ENCODE results near the gene PTH2R. TPM values are rescaled to one million over a fixed set of nuclear protein-coding genes. Genes with fewer than 3 reads are reported as not detected.

Gene PTH2R
- total RNA-seq, 1 experiment from 2014 or later, result 0.10 TPM

GRCh38 chr2:208463721-208464120, 57.1 kb downstream of the PTH2R start:
- POLR2A ChIA-PET, result no interaction called here
- no peaks in the 10 kb centered on the region for H3K36me3 ChIP-seq (ENCODE audit: control insufficient read depth, insufficient read depth, low read length)
- no peak for TF ChIP-seq POLR2AphosphoS5 (IDR thresholded peaks at IDR 0.05; ENCODE audit: low read depth, low read length)
- no peak for TF ChIP-seq REST (IDR thresholded peaks at IDR 0.05; ENCODE audit: insufficient read depth in 1 of 2, low read depth in 2 of 2, low read length in 1 of 2)
- TF ChIP-seq SIN3A (IDR thresholded peaks at IDR 0.05; ENCODE audit: borderline replicate concordance, insufficient read depth, low read depth, low read length), result no peak
- no peak for TF ChIP-seq TCF7L2 (IDR thresholded peaks at IDR 0.05; ENCODE audit: low read depth, low read length)
- TF ChIP-seq CTCF (IDR thresholded peaks at IDR 0.05), result no peak
- intact Hi-C loops (cut with micrococcal nuclease; ENCODE audit: unreplicated experiment), result no loop called here
- H3K9me3 ChIP-seq (ENCODE audit: control insufficient read depth, insufficient read depth, low read depth, low read length), result no peaks in the 10 kb centered on the region
- no peak for ATAC-seq
- no peaks in the 10 kb centered on the region for H3K4me1 ChIP-seq (ENCODE audit: control insufficient read depth, insufficient read depth, low read length)
- in situ Hi-C loops (cut with HindIII; ENCODE audit: low pct_unique_long_range_greater_than_20kb, low sequenced_read_pairs), result no loop called here
- no peak overlapping the region for H3K4me3 ChIP-seq (ENCODE audit: low read depth in 2 of 2, low read length in 2 of 2)
- DNase-seq (ENCODE audit: low read depth, low spot score), result no peak
- no TSS peak for BruUV-seq (replicated peaks)
- H3K27ac ChIP-seq (ENCODE audit: low read length), result no peak overlapping the region
- H3K27me3 ChIP-seq (ENCODE audit: control insufficient read depth, insufficient read depth, low read length), result no peaks in the 10 kb centered on the region; the same call in 1 of the 2 replicates
- CTCF ChIA-PET, result no interaction called here

GRCh38 chr2:208464205-208464604, 57.6 kb downstream of the PTH2R start:
- Histone ChIP-seq H3K27ac (ENCODE audit: low read length) (no peak overlapping the region), H3K9me3 (ENCODE audit: control insufficient read depth, insufficient read depth, low read depth, low read length) (no peaks in the 10 kb centered on the region), H3K27me3 (ENCODE audit: control insufficient read depth, insufficient read depth, low read length) (no peaks in the 10 kb centered on the region; the same call in 1 of the 2 replicates), H3K4me1 (ENCODE audit: control insufficient read depth, insufficient read depth, low read length) (no peaks in the 10 kb centered on the region), H3K4me3 (ENCODE audit: low read depth in 2 of 2, low read length in 2 of 2) (no peak overlapping the region), H3K36me3 (ENCODE audit: control insufficient read depth, insufficient read depth, low read length) (no peaks in the 10 kb centered on the region)
- TF ChIP-seq SIN3A (IDR thresholded peaks at IDR 0.05; ENCODE audit: borderline replicate concordance, insufficient read depth, low read depth, low read length) (no peak), TCF7L2 (IDR thresholded peaks at IDR 0.05; ENCODE audit: low read depth, low read length) (no peak), CTCF (IDR thresholded peaks at IDR 0.05) (no peak), POLR2AphosphoS5 (IDR thresholded peaks at IDR 0.05; ENCODE audit: low read depth, low read length) (no peak), REST (IDR thresholded peaks at IDR 0.05; ENCODE audit: insufficient read depth in 1 of 2, low read depth in 2 of 2, low read length in 1 of 2) (no peak)
- intact Hi-C loops (cut with micrococcal nuclease; ENCODE audit: unreplicated experiment), result no loop called here
- CTCF ChIA-PET, result no interaction called here
- POLR2A ChIA-PET, result no interaction called here
- no peak for DNase-seq (ENCODE audit: low read depth, low spot score)
- in situ Hi-C loops (cut with HindIII; ENCODE audit: low pct_unique_long_range_greater_than_20kb, low sequenced_read_pairs), result no loop called here
- no TSS peak for BruUV-seq (replicated peaks)
- ATAC-seq, result no peak

Measured in Panc1 (cell line).